ENCODE measurements around the gene GNG12. TPM values are rescaled to one million over a fixed set of nuclear protein-coding genes. Genes with fewer than 3 reads are reported as not detected.

Gene GNG12
- total RNA-seq, 1 experiment from 2014 or later, result 66.1 TPM

DNA sequence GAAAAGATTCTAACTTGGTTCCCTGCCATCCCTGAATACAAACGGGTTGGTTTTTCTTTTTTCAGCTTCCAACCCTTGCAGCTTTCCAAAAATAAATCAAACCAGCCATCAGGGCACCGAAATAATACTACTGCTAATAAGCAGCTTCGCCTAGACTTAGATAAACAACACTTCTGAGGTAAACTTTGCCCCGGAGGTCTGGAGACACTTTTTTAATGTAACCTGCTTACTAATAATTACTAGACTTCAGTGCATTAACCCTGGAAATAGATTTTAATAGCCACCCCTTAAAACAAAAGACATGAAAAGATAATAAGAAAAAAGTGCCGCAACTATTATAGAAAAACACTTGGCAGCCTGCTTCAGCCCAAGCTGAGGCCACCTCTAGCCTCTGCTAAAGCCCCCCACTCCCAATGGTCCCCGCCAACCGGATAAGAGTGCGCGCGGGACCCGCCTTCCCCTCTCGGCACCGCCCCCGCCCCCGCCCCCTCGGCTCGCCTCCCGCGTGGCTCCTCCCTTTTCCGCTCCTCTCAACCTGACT is 148.7 kb downstream of the GNG12 start:
- ChIA-PET POLR2A (ENCODE audit: unreplicated experiment) (interaction anchor here (0.5 to 1.8 kb wide), 21 partner anchors 16 to 812 kb away, joined by 3 to 34 read pairs (median 6); partner anchors contain the start of gene DEPDC1), CTCF (interaction anchor here (0.6 to 1.7 kb wide), 5 partner anchors 16 to 169 kb away, joined by 3 to 26 read pairs (median 7); no protein-coding TSS in a partner anchor)
- peaks cover 28% of the 10 kb centered on the region for H3K36me3 ChIP-seq (ENCODE audit: low read depth, low read length)
- intact Hi-C loops (cut with micrococcal nuclease), result loop anchor here (1.0 to 10.0 kb wide), 4 partner anchors 66 to 700 kb away; no protein-coding TSS in a partner anchor
- peaks cover 24% of the 10 kb centered on the region for H3F3A ChIP-seq (ENCODE audit: low read length, unreplicated experiment)
- H3K9me2 ChIP-seq (replicated peaks; ENCODE audit: low read length), result no peaks in the 10 kb centered on the region
- peak overlapping the region; percentile 96 for H3K4me2 ChIP-seq (ENCODE audit: low read length)
- peaks cover 35% of the 10 kb centered on the region for H3K79me2 ChIP-seq (ENCODE audit: low read length)
- peak overlapping the region; percentile 92 for H3K27ac ChIP-seq (ENCODE audit: low read length)
- TF ChIP-seq EZH2 (IDR thresholded peaks at IDR 0.05; ENCODE audit: low read length, unreplicated experiment) (no peak), EZH2phosphoT487 (IDR thresholded peaks at IDR 0.05; ENCODE audit: borderline replicate concordance, low read length) (no peak), CTCF (conservative IDR thresholded peaks at IDR 0.05; ENCODE audit: low read depth, low read length) (no peak)
- H3K4me3 ChIP-seq (ENCODE audit: low read length), result peak overlapping the region; percentile 87
- peak overlapping the region; percentile 69 for H2AFZ ChIP-seq (ENCODE audit: low read length)
- DNase-seq (no peak), ATAC-seq (no peak)
- no peaks in the 10 kb centered on the region for H3K27me3 ChIP-seq (ENCODE audit: low read length)
- BruUV-seq (replicated peaks), result TSS peak; percentile 37
- H3K4me1 ChIP-seq (ENCODE audit: insufficient read depth, low read length), result peaks cover 58% of the 10 kb centered on the region
- no peaks in the 10 kb centered on the region for H3K9me3 ChIP-seq (ENCODE audit: low read length)
- peak overlapping the region; percentile 73 for H3K9ac ChIP-seq (ENCODE audit: low read length)
- H4K20me1 ChIP-seq (ENCODE audit: low read length), result peaks cover 31% of the 10 kb centered on the region

- Histone ChIP-seq H3K9ac (ENCODE audit: low read length) (peak overlapping the region; percentile 73), H3K4me2 (ENCODE audit: low read length) (peak overlapping the region; percentile 96), H3K27me3 (ENCODE audit: low read length) (no peaks in the 10 kb centered on the region), H3K9me2 (replicated peaks; ENCODE audit: low read length) (no peaks in the 10 kb centered on the region), H3K27ac (ENCODE audit: low read length) (peak overlapping the region; percentile 92), H3K4me3 (ENCODE audit: low read length) (peak overlapping the region; percentile 87), H3K4me1 (ENCODE audit: insufficient read depth, low read length) (peaks cover 57% of the 10 kb centered on the region), H3K79me2 (ENCODE audit: low read length) (peaks cover 35% of the 10 kb centered on the region), H3K9me3 (ENCODE audit: low read length) (no peaks in the 10 kb centered on the region), H4K20me1 (ENCODE audit: low read length) (peaks cover 27% of the 10 kb centered on the region), H3F3A (ENCODE audit: low read length, unreplicated experiment) (peaks cover 24% of the 10 kb centered on the region), H2AFZ (ENCODE audit: low read length) (peak overlapping the region; percentile 69), H3K36me3 (ENCODE audit: low read depth, low read length) (peaks cover 22% of the 10 kb centered on the region)
- no TSS peak for BruUV-seq (replicated peaks)
- TF ChIP-seq EZH2phosphoT487 (IDR thresholded peaks at IDR 0.05; ENCODE audit: borderline replicate concordance, low read length), result no peak
- no peak for TF ChIP-seq EZH2 (IDR thresholded peaks at IDR 0.05; ENCODE audit: low read length, unreplicated experiment)
- TF ChIP-seq CTCF (conservative IDR thresholded peaks at IDR 0.05; ENCODE audit: low read depth, low read length), result no peak
- CTCF ChIA-PET, result interaction anchor here (1.5 to 1.7 kb wide), 2 partner anchors 17 to 76 kb away, joined by 7 to 26 read pairs; no protein-coding TSS in a partner anchor
- intact Hi-C loops (cut with micrococcal nuclease), result loop anchor here (1.0 to 10.0 kb wide), 3 partner anchors 65 to 701 kb away; no protein-coding TSS in a partner anchor
- DNase-seq (peak; percentile 78), ATAC-seq (no peak)
- POLR2A ChIA-PET (ENCODE audit: unreplicated experiment), result interaction anchor here (0.5 to 1.8 kb wide), 3 partner anchors 17 to 113 kb away, joined by 4 to 10 read pairs (median 5); no protein-coding TSS in a partner anchor
Measured at GRCh38 chr1:67683766-67684525, 149.3 kb downstream of the GNG12 start.
